Endothelial cell of umbilical vein (primary cell): ENCODE results near the gene CHST14. TPM values are rescaled to one million over a fixed set of nuclear protein-coding genes. Genes with fewer than 3 reads are reported as not detected.

Experiments used
- BruUV-seq: library from RNA; stranded (reverse); fragments of 400-500 nt; replicated peaks from 2 replicates; lab custom pipeline; 2021; lab: Mats Ljungman, UMichigan
- CTCF ChIA-PET: fragments of 300-600, 350-600 bp; sonication (Branson Sonifier 250); formaldehyde crosslinking; loops from one replicate; lab custom pipeline; 2021; ENCODE audit warnings: antibody characterized with exemption, inconsistent platforms; lab: Charles Lee
- POLR2A ChIA-PET: fragments of 300-600, 350-600 bp; sonication (Branson Sonifier 250); formaldehyde crosslinking; loops from one replicate; lab custom pipeline; 2021; ENCODE audit warnings: antibody characterized with exemption, inconsistent platforms; lab: Charles Lee
- DNase-seq: peaks from one replicate; pipeline ENCODE4 v3.0.0-alpha.2; 2011; ENCODE audit warnings: low read depth, low spot score
- FAIRE-seq: peaks from 2 replicates; lab custom pipeline; 2011; peaks lifted over from hg19 to GRCh38; lab: Jason Lieb, UNC
- H2AFZ ChIP-seq: 2 replicates; pipeline ENCODE4 v1.6.0; 2012; ENCODE audit warnings: low read depth, low read length, control low read depth, inconsistent platforms
- H3K27ac ChIP-seq: 2 replicates; pipeline ENCODE4 v1.5.1; 2011; ENCODE audit warnings: low read depth, mild to moderate bottlenecking, control low read depth, low read length, moderate library complexity; ENCODE audit not compliant: insufficient read depth
- H3K27me3 ChIP-seq, 2 experiments: 2 replicates each; pipeline versions ENCODE4 v1.6.0 to v1.6.1; 2011; ENCODE audit warnings: low read length in 2 of 2, mixed read lengths in 1 of 2; ENCODE audit not compliant: control insufficient read depth in 2 of 2, insufficient read depth in 2 of 2
- H3K36me3 ChIP-seq, 2 experiments: 2 replicates in 1 of 2; 3 replicates in 1 of 2; pipeline ENCODE4 v1.5.1; 2011; ENCODE audit warnings: low read length in 2 of 2, mild to moderate bottlenecking in 1 of 2, moderate library complexity in 1 of 2; ENCODE audit not compliant: control insufficient read depth in 2 of 2, insufficient read depth in 2 of 2; ENCODE audit errors: extremely low read depth in 1 of 2
- H3K4me1 ChIP-seq: 3 replicates; pipeline ENCODE4 v1.5.1; 2011; ENCODE audit warnings: mild to moderate bottlenecking, low read length; ENCODE audit not compliant: control insufficient read depth, insufficient read depth; ENCODE audit errors: extremely low read depth
- H3K4me2 ChIP-seq: 2 replicates; pipeline ENCODE4 v1.6.1; 2011; ENCODE audit warnings: low read length, control low read depth, mixed read lengths; ENCODE audit not compliant: insufficient read depth
- H3K4me3 ChIP-seq, 3 experiments: fragments of 200-600 bp in 1 of 3; sonication (generic), shearing (Covaris generic) in 1 of 3; replicated peaks in 1 of 3; 2 replicates each; pipeline ENCODE4 v1.5.1; 2011 to 2016; ENCODE audit warnings: control low read depth in 3 of 3, low read length in 3 of 3, mild to moderate bottlenecking in 2 of 3, inconsistent platforms in 1 of 3, low read depth in 1 of 3, moderate library complexity in 1 of 3; ENCODE audit not compliant: insufficient read depth in 1 of 3
- H3K79me2 ChIP-seq: 2 replicates; pipeline ENCODE4 v1.6.0; 2012; ENCODE audit warnings: low read length, inconsistent platforms; ENCODE audit not compliant: control insufficient read depth, insufficient read depth
- H3K9ac ChIP-seq: replicated peaks from 2 replicates; pipeline ENCODE3; 2011; ENCODE audit warnings: low read length, control low read depth; ENCODE audit not compliant: insufficient read depth; ENCODE audit errors: extremely low read depth
- H3K9me1 ChIP-seq: replicated peaks from 3 replicates; pipeline ENCODE4 v1.6.0; 2011; ENCODE audit warnings: mild to moderate bottlenecking, low read length; ENCODE audit not compliant: control insufficient read depth, insufficient read depth; ENCODE audit errors: extremely low read depth
- H3K9me3 ChIP-seq: replicated peaks from 2 replicates; pipeline ENCODE4 v1.5.1; 2012; ENCODE audit warnings: low read length, inconsistent platforms; ENCODE audit not compliant: control insufficient read depth, insufficient read depth
- H4K20me1 ChIP-seq: replicated peaks from 2 replicates; pipeline ENCODE3; 2011; ENCODE audit warnings: mild to moderate bottlenecking, low read length; ENCODE audit not compliant: control insufficient read depth, insufficient read depth; ENCODE audit errors: extremely low read depth
- CTCF ChIP-seq, 2 donors: IDR thresholded peaks; 1 replicate in 1 of 2; 2 replicates in 1 of 2; pipeline ENCODE4 v1.5.1; 2011; ENCODE audit warnings: low read length in 2 of 2, mild to moderate bottlenecking in 2 of 2, moderate library complexity in 2 of 2, control low read depth in 1 of 2, inconsistent platforms in 1 of 2, low read depth in 1 of 2; ENCODE audit not compliant: insufficient read depth in 1 of 2; ENCODE audit errors: extremely low read depth in 1 of 2
- EZH2 ChIP-seq: IDR thresholded peaks from 2 replicates; pipeline ENCODE4 v1.6.1; 2012; ENCODE audit warnings: borderline replicate concordance, low read depth, mild to moderate bottlenecking, moderate library complexity, low read length, inconsistent platforms; ENCODE audit not compliant: severe bottlenecking
- FOS ChIP-seq: IDR thresholded peaks from 2 replicates; pipeline ENCODE4 v1.6.1; 2011; ENCODE audit warnings: mild to moderate bottlenecking, low read length, moderate library complexity, borderline replicate concordance; ENCODE audit not compliant: insufficient read depth
- GATA2 ChIP-seq: IDR thresholded peaks from 2 replicates; pipeline ENCODE4 v1.7.0; 2011; ENCODE audit warnings: low read depth, mild to moderate bottlenecking, moderate library complexity, mixed read lengths, low read length; ENCODE audit not compliant: insufficient read length, insufficient read depth
- JUN ChIP-seq: IDR thresholded peaks from 2 replicates; pipeline ENCODE4 v1.6.1; 2011; ENCODE audit warnings: borderline replicate concordance, low read depth; ENCODE audit not compliant: insufficient read length, insufficient read depth
- MAX ChIP-seq: IDR thresholded peaks from 2 replicates; pipeline ENCODE4 v1.6.1; 2011; ENCODE audit not compliant: insufficient read depth, insufficient read length
- MYC ChIP-seq: IDR thresholded peaks from one replicate; pipeline ENCODE4 v1.6.1; 2011; ENCODE audit warnings: mild to moderate bottlenecking, low read depth, low read length
- POLR2A ChIP-seq: IDR thresholded peaks from 2 replicates; pipeline ENCODE4 v1.6.1; 2012; ENCODE audit warnings: low read depth, mild to moderate bottlenecking, control low read depth, low read length
- POLR2AphosphoS5 ChIP-seq: IDR thresholded peaks from 2 replicates; pipeline ENCODE4 v1.6.1; 2012; ENCODE audit warnings: low read depth, mild to moderate bottlenecking, control low read depth, low read length, moderate library complexity; ENCODE audit not compliant: insufficient read depth
- dilution Hi-C: fragments of 300-500 bp; cut with MboI; formaldehyde crosslinking; loops from one replicate; pipeline ENCODE4 v1.15.0; 2019; ENCODE audit warnings: low sequenced_read_pairs; ENCODE audit not compliant: extremely low pct_ligation_motif_present
- intact Hi-C: fragments of 100-400 bp; cut with micrococcal nuclease; formaldehyde crosslinking; loops from one replicate; pipeline ENCODE4 v1.10.0; 2022
- polyA plus RNA-seq, 4 experiments: library from polyadenylated mRNA; depleted of rRNA in 3 of 4; stranded (reverse) in 3 of 4; unstranded in 1 of 4; fragments of >200 nt; gene quantifications; 2 replicates each; pipeline versions ENCODE4 v1.2.1 to v1.2.3, GENCODE V29; 2011 to 2012; ENCODE audit warnings: missing spikeins in 1 of 4
- total RNA-seq: library from RNA; stranded (reverse); gene quantifications from 2 replicates; pipeline ENCODE4 v1.2.3, GENCODE V29; 2021

The CHST14 gene
- total and polyA plus RNA-seq, 2 donors (not counting 3 experiments of a cell fraction or from before 2014, with no cell fraction given), result 35.1 to 49.2 TPM

GRCh38 chr15:40456299-40456712, 14.5 kb upstream of the CHST14 start:
- FAIRE-seq (no peak), DNase-seq (no peak)
- H3K4me1 ChIP-seq, result no peaks in the 10 kb centered on the region
- no peak overlapping the region for H3K4me3 ChIP-seq
- H4K20me1 ChIP-seq, result peaks cover 3% of the 10 kb centered on the region
- ChIA-PET POLR2A (no interaction called here), CTCF (interaction anchor here (1.8 kb wide), 1 partner anchor 14 kb away, joined by 7 read pairs; no protein-coding TSS in a partner anchor)
- TF ChIP-seq FOS (no peak), MAX (no peak), MYC (no peak), POLR2A (no peak), GATA2 (no peak), JUN (no peak), EZH2 (no peak), POLR2AphosphoS5 (no peak), CTCF (IDR thresholded peaks at IDR 0.05; ENCODE audit: extremely low read depth in 1 of 2, insufficient read depth in 1 of 2, low read depth in 1 of 2, low read length in 2 of 2) (no peak)
- H3K79me2 ChIP-seq, result peaks cover 9% of the 10 kb centered on the region
- no peak overlapping the region for H3K27ac ChIP-seq
- intact Hi-C loops, result no loop called here
- no peaks in the 10 kb centered on the region for H3K9me3 ChIP-seq
- no peak overlapping the region for H3K4me2 ChIP-seq
- no TSS peak for BruUV-seq
- H3K27me3 ChIP-seq, result no peaks in the 10 kb centered on the region
- peaks cover 0 to 10% of the 10 kb centered on the region in 2 experiments for H3K36me3 ChIP-seq
- no peaks in the 10 kb centered on the region for H3K9me1 ChIP-seq
- no peak overlapping the region for H3K9ac ChIP-seq
- H2AFZ ChIP-seq, result no peak overlapping the region
- dilution Hi-C loops, result no loop called here
